Measurements from ENCODE around the gene TAOK3.
A peak's percentile ranks its signal among the peaks of the same experiment; 100 is the strongest.
"Not testable (repeated sequence)": the region's sequence is repeated elsewhere in the genome, so short reads cannot be mapped to it uniquely, and the experiment has no call there.

The TAOK3 gene

DNA sequence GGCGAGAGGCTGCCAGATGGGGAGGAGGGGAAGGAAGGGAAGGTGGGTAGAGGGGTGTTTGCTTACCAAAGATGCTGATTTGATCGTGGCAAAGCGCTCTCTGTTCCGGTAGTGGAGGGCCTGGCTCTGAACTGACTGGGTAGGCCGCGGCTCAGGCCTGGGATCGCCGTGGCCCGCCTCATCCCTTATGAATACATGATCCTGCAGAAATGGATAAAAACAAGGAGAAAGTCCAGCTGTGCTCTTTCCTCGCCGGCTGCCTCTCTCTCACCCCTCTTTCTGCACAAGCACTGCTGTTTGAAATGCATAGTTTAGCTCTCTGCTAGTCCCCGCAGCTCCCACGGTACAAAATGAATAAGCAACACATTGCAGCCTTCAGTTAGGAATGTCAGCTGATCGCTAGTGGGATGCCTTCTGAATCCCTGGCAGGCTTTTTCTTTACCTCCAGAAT is 182.9 kb downstream of the TAOK3 start:
- DNase-seq: peak; percentile 68

DNA sequence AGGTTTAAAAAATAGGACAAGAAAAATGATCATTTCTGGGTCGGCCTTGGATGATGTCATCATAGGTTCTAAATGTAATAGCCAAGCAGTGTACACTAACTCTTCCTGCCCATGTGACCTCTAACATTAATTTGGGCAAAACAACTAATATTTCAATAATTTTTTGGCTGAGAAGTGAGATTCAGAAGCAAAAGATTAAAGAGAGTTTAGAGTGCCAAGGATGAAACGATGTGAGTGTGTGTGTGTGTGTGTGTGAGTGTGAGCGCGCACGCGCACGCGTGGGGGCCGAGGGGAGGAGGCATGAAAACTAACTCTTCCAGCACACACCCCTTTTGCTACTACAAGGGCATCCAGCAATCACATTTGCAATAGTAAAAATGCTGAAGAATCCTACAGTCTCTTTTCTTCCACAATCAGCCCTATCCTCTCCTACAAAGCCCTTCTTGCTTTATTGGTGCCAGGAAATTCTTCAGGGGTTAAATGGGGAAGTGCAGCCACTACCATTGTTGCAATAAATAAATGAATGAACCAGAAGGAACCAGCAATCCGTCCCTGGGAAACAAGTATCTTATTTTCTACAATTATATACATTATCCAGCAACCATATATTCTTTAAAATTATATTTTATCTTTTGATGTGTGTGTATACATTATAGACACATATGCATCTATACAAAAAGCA is 183.9 kb downstream of the TAOK3 start:
- DNase-seq: peak; percentile 66

DNA sequence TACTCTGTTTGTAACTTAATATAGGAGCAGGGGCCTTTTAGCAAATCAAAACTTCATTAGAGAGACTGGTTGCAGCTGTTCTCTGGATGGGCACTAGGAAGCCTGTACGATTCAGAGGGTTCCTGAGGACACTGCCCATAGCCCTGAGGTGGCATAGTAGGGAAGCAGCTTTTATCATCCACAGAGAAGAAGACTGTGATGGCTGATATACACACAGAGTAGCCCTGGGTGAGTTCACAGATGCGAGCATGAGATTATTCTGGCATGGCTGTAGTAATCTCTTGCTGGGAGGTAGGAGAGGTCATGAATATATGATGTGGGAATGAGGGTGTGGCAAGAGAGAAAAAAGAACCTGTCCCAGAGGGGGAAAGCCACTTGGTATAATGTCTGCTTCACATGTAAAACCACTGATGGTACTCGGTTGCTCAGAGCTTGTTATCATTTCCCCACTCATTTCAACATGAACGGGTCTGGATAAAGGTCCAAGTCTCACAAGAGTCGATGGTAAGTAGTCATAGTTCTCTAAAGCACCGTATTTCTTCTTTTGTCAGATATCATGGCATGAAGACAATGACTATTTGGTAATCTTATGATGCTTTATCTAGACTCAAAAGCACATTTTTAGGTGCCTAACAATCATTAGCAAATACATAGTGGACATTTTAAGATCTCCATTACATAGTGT is 184.8 kb downstream of the TAOK3 start:
- DNase-seq: no peak

DNA sequence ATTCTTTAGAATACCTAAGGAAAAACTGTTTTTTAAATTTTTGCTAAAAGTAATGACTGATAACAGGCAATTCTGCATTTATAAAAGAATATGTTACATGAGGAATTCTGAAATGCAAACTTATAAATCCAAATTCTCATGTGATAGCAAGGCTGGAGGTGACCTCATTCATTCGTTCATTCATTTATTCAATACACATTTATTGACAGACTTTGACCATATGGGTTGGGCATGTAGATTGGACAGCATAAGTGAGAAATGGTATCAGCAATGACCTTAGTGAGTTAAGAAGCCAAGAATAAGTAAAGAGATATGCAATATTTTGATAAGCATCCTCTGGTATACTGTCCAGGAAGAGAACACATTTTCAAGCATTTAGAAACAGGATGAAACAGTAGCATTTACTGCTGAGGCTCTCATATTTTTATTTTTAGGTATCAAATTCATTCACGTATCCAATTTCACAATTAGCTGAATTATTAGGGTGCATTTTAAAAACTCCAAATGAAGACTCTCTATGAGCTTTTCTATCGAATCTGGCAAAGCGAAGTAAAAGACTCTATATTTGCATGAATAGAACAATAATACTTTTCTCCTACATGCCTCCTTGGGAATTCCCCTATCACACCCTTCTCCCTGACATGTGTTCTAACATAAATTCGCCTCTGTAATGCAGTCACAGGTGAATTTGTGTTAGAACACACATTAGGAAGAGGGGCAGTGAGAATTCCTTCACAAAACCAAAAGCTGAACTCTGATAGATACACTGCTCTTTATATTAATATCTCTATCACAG is 186.9 kb downstream of the TAOK3 start:
- no peak for DNase-seq

DNA sequence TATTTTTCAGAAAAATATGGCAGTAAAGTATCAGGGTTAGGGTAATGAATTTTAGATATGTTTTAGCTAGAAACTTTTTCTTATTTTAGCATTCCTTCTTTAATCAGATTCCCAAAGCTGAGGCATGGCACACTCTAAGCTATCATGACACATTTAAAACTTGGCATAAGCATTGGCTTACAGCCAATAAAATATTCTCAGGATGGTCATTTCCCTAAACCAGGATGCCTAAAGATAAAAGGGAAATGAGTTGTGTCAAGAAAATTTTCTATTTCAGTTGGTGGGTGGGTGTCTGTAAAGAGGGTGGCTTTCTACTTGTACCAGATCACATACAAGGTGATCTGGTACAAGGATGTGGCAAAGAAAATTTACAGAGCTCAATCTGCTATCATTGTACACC is 189.0 kb downstream of the TAOK3 start:
- DNase-seq: no peak

DNA sequence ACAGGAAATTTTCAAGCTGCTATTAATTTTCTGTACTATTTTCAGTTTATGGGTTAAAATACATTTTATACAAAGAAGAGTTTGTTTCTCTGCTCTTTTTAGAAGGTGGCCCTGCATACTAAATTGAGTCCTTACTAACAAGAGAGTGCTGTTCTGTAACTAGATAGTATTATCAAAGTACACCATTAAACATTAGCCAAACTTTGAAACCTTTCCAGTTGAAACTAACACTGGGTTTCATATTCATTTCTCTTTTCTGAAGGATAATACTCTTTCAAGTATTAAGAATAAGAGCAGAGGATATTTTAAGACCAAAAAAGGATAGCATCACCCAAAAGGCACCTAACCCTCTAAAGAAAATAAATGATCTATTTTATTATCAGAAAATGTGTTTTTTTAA is 189.6 kb downstream of the TAOK3 start:
- no peak for DNase-seq

DNA sequence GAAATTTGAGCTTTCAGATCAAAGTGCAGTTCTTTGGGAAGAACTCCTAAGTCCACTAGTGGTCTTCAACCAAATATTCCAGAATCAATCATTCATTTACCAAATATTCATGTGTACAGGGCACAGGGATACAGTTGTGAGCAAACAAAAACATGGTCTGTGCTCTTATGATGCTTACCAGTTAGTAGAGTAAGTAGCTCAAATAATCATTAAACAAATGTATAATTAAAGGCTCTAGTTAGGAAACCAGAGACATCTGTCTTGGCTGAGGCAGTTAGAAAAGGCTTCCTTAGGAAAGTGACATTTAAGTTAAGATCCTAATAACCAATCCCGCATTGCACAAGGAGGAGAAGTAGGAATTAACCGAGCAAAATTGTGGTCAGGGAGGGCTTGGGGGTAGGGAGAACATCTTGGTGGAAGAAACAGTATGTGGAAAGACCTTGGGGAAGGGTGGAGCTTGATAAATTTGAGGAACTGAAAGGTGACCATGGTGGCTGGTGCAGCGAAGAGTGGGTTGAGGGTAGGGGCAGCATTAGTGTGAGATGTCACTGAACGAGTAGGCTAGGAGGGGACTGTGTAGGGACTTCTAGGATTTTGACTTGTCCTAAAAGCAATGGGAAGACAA is 196.8 kb downstream of the TAOK3 start:
- no peak for DNase-seq

DNA sequence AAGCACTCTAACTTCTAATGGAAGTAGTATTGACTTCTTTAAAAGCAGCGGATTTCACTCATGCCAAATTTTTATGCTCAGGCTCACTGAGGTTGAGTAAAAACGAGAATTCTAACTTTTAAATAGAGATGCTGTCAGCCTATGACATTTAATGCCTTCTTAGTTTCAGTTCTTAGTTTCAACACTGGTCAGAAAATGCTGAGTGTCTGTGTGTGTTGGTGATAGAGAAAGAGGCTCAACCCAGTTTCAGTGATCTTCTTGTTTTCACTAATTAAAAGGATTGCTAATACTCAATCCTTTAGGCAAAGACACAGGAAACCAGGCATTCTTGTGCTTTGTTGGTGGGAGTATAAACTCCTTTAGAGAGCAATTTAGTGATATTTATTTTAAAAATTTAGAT is 205.8 kb downstream of the TAOK3 start:
- no peak for DNase-seq

DNA sequence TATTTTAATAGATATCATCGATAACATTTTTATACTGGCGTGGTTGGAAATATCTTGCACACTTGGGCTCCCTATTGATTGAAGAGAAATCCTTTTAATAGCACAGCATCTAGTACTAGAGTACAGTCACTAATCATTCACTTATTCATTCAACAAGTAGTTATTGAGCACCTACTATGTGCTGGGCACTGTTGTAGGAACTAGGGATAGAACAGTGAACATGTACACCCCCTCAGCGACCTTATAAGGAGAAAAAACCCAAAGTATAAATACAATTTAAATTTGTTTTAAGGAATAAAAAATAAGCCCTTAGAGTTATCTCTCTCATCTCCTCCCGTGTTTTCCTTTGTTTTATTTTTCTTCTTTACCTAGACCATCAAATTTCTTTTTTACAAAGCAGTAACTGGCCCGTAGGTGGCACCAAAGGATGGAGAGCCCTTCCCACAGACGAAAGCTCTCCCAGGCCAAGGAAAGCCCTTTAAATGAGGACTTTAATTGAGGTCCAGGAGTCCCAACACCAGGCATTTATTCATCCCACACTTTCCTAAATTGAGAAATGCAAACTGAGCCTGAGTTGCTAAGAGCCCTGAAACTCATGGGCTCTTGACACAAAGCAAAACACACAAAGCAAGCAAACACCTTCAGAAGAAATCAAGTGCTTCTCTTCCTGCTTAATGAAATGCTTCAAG is 207.8 kb downstream of the TAOK3 start:
- peak; percentile 35 for DNase-seq

DNA sequence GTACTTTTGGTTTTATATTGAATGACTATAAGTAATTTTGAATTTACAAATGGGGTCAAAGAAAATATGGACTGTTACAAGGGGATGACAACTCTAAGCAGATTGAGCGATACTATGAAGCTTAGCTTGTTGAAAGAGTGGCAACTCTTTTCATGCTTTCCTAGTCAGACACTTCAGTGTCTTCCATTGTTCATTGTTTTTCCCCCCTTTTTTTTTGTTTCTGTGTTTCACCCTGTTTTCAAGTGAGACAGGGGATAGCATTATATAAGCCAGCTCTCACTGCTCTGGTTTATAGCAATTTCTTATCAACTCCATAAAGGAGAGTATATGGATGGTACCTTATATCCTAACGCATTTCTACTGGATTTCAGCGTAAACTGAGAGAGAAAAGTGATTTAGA is 212.2 kb downstream of the TAOK3 start:
- no peak for DNase-seq

DNA sequence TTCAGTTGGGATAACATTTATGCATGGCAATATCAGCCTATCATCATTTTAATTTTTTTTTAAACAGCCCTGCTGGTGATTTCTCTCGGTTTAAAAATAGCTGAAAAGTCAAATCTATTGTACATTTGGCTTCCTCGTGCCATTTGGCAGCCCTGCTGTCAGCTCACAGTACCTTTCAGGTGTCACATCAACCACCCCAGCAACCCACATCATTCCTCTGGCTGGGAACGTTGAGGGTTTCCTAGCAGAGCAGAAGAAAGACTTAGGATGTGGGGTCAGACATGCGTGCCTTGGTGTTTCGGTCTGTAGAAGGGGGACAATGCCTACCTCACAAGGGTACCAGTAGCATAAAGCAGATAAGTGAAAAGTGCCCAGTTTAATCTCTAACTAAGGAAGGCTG is 221.0 kb downstream of the TAOK3 start:
- DNase-seq: no peak

DNA sequence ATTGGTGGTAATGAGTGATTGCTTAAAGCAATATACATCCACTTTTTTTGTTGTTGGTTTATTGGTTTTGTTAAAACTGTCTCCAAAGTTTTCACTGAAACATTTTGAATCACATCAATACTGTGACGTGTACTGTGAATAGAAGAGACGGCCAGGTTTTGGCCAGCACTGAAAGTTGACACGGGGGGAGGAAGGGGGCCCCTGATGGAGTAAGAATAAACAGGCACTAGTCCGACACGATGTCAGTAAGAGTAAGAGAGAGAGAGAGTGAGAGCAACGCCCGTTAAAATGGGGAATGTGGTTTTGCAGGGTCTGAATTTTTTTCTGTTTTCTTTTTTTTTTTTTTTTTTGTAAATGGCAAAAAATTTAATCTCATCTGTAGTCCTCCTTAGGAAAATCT is 222.1 kb downstream of the TAOK3 start:
- no peak for DNase-seq

DNA sequence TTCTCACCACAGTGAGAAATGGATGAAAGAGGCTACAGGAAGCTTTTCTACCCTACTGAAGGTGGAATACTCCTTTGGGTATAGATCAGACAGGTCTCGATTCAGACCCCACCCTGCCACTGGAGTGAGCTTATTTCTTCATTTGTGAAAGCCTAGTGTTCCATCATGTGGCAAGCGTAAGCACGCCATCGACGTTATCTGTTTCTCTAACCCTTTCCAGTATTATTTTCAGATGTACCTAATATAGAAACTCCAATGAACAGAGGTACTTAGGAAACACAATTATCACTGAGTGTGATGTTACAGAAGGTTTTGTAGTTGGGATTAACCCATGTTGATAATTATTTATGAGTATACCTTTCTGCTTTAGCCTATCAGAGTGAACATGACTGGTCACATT is 224.4 kb downstream of the TAOK3 start:
- DNase-seq: no peak

DNA sequence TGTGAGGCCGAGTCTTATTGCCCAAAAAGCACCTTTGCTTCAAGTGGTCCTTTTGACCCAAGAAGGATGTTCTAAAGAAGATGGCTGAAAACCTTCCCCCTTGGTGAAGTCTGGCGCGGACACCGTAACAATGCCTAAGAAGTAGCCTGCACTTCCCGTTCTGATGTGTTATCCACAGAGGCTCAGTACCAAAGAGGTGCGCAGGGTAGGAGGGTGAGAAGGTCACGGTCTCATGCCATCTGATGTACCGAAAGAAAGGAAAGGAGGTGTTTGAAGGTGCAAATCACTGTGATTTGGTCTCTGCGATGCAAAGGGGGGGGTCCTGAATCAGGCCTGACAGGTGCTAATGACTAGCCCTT is 226.9 kb downstream of the TAOK3 start:
- DNase-seq: no peak

DNA sequence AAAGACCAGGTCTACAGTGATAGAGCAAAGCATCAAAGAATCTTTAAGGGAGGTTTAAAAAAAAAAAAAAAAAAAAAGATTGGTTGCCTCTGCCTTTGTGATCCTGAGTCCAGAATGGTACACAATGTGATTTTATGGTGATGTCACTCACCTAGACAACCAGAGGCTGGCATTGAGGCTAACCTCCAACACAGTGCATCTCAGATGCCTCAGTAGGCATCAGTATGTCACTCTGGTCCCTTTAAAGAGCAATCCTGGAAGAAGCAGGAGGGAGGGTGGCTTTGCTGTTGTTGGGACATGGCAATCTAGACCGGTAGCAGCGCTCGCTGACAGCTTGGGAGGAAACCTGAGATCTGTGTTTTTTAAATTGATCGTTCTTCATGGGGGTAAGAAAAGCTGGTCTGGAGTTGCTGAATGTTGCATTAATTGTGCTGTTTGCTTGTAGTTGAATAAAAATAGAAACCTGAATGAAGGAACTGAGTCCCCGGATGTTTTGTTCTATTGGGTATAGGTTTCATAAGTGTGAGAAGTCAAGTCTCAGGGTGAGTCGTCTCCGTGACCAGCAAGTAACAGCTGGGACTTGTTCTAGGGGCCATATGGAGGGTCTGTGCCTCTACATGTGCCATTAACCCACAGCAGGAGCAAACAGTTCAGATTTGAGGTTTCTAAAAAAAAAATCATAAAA is 227.5 kb downstream of the TAOK3 start:
- DNase-seq: no peak

DNA sequence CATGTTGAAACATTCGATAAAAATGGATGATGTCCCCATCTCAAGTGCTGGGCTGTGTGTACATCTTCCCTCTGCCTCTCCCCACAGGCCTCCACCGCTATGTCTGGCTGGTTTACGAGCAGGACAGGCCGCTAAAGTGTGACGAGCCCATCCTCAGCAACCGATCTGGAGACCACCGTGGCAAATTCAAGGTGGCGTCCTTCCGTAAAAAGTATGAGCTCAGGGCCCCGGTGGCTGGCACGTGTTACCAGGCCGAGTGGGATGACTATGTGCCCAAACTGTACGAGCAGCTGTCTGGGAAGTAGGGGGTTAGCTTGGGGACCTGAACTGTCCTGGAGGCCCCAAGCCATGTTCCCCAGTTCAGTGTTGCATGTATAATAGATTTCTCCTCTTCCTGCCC is 228.2 kb downstream of the TAOK3 start:
- DNase-seq: no peak

DNA sequence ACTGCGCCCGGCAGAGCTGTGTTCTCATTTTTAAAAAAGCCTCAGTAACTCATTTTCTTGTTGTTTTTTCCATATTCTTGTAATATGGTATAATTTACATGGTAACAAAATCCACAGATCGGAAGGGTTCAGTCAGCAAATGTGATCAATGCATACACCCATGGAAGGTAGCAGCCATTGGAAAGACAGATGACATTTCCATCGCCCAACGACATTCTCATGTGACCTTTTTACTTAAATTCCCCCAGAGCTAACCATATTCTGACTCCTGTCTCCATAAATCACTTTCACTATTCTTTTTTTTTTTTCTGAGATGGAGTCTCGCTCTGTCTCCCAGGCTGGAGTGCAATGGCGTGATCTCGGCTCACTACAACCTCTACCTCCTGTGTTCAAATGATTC is 231.9 kb downstream of the TAOK3 start:
- no peak for DNase-seq

DNA sequence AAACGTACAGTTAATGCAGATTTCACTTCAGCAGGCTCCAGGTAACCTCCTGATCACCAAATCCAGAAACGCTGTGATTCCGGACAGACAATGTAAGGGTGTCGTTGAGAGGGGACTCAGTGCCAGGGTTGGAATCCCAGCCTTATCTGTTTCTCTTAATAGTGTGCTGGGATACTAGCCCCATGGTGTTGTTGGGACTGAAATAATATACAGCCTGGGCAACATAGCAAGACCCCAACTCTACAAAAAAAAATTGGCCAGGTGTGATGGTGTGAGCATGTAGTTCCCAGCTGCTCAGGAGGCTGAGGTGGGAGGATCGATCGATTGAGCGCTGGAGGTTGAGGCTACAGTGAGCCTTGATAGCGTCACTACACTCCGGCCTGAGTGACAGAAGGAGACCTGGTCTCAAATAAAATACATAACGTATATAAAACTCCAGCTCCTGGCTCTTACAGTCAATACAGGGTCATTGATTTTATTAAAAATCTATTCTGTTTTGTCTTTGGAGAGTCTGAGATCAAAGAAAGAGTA is 235.5 kb downstream of the TAOK3 start:
- DNase-seq: no peak

DNA sequence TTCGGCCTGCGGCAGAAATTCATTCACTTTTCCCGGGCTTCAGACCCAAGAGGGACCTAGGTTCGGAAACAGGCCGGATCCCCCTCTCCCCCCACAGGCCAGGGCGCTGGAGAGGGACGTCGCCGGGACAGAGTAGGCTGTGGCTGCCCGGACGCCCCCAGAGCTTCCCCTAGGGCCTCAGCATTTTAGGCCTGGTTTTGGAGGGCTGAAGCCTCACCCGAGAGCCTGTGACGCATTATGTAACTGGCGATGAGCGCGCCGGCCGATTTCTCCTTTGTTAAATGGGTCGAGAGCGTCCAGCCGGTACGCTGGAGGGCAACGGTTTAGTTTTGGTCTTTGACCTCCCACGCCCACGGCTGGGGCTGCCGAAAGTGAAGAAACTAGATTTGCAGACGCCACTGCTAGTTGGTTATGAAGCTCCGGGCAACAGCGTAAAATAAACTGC is 236.1 kb downstream of the TAOK3 start:
- DNase-seq: peak; percentile 48

DNA sequence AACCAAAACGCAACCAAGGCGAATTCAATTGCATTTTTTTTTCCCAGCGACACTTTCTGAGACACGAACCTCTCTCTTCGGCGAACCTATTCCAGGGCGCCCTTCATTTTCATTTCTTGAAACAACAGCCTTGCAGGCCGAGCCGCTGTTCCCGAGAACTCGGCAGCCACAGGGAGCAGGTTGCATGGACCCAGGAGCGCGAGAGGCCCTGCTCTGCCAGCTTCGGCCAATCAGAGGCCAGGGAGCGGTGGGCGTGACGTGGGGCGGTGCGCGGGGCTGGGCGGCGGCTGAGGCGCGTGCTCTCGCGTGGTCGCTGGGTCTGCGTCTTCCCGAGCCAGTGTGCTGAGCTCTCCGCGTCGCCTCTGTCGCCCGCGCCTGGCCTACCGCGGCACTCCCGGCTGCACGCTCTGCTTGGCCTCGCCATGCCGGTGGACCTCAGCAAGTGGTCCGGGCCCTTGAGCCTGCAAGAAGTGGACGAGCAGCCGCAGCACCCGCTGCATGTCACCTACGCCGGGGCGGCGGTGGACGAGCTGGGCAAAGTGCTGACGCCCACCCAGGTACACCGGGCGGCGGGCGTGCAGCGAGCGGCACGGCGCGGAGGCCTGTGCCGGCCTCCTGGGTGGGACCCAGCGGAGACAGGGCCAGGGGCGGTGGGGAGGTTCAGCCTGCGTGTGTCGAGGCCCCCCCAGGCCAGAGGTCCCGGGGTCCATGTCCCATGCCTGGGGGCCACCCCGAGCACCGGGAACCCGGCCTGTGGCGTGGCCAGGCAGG is 236.7 kb downstream of the TAOK3 start, which contains the start of gene PEBP1:
PEBP1 (plus strand) TSS at position 337 of the 771 bp plus-strand sequence; CDS start at position 423, 86 bp downstream.
- peak; percentile 96 for DNase-seq

DNA sequence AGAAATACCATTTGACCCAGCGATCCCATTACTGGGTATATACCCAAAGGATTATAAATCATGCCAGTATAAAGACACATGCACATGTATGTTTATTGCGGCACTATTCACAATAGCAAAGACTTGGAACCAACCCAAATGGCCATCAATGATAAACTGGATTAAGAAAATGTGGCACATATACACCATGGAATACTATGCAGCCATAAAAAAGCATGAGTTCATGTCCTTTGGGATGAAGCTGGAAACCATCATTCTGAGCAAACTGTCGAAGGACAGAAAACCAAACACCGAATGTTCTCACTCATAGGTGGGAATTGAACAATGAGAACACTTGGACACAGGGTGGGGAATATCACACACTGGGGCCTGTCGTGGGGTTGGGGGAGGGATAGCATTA is 243.3 kb downstream of the TAOK3 start:
- DNase-seq: not testable (repeated sequence)
